SHP77 (cell line): ENCODE data around the gene MVB12B.
"Not testable (repeated sequence)": the region's sequence is repeated elsewhere in the genome, so short reads cannot be mapped to it uniquely, and the experiment has no call there.

ENCODE experiments used
- DNase-seq, 2 experiments: peaks; one replicate each; lab custom pipeline; 2025; lab: John Stamatoyannopoulos, UW

MVB12B gene

DNA sequence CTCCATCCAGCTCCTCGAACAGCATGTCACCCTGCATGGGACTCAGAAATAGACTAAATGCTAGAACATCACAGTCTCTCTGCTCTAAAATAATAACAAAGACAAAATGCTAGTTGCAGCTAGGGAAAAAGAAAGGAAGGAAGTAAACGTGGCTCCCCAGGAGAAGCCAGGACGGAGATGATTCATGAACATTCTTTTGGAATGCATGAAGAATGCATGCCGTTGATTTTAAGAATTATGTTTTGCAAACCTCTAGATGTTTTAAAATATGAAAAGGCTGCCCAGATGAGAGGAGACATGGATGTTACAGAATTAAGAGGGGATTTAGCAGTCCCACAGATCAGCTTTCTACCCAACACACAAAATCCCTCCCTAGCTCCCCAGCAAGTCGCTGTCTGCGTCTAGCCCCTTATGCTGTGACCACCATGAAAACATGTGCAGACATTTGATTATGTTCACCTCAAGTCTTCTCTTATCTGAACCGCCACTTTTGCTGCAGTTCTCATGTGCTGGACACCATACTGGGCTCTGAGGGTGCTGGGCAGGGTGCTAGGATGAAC lies 147.7 kb downstream of the MVB12B start:
- no peak for DNase-seq

DNA sequence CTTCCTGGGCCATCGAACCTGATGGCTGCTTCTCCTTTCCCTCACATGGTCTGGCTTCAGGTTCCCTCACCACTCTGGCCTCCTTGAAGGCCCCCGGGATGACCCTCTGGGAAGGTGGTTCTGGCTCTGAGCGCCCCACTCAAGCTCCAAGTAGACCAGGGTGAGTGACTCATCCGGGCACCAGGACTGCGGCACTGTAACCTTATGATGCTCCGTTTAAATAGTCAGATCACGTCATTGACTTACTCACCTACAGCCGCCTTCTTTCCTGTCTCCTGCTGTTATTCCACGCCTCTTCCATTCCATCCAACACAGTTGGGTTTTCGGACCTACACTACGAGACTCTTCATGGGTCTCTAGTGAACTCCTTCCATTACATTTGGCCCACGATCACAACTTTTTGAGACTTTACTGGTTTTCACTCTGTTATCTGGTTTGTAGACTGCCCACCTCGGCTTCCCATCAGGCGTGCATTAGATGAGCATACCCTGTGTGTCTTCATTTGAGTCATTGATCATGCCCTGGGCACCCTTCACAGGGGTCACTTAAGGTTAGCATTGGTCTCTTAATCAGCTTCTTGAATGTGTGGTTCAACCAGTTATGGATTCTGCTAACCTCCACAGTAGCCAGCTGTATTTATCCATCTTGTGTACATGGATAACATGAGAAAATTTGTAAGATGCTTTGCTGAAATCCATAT lies 148.3 kb downstream of the MVB12B start:
- no peak for DNase-seq

DNA sequence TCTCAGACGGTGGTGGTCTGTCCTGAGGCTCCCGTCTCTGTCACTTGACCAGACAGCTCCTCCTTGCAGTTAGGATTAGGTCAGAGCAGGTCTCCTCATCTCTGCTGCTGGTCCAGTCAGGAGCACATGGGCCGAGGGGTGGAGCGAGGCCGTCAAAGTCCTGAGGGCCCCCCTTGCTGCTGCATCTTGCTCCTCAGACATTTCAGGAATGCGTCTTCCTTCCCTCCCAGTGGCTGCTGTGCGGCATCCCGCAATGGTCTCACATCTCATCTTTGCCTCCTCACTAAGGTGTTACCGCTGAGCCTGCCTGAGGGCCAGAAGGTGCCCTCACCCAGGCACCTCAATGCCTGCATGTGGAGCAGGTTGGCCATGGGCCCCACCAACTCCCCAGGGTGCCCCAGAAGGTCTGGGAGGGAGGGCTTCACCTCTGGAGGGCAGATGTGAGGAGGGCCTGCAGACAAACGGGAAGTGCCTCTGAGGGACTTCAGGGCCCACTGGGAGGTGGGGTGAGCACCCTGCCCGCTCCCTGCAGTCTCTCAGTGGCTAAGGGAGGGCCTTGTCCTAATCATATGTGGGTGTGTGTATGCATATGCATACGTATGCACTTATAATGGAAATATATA lies 149.4 kb downstream of the MVB12B start:
- no peak for DNase-seq

DNA sequence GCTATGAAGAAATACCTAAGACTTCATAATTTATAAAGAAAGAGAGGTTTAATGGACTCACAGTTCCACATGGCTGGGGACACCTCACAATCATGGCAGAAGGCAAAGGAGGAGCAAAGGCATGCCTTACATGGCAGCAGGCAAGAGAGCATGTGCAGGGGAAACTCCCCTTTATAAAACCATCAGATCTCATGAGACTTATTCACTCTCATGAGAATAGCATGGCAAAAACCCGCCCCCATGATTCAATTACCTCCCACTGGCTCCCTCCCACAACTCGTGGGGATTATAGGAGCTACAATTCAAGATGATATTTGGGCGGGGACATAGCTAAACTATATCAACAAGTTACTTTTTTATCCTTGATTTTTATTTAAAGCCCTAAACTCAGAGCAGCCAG lies 150.8 kb downstream of the MVB12B start:
- DNase-seq: not testable (repeated sequence)

DNA sequence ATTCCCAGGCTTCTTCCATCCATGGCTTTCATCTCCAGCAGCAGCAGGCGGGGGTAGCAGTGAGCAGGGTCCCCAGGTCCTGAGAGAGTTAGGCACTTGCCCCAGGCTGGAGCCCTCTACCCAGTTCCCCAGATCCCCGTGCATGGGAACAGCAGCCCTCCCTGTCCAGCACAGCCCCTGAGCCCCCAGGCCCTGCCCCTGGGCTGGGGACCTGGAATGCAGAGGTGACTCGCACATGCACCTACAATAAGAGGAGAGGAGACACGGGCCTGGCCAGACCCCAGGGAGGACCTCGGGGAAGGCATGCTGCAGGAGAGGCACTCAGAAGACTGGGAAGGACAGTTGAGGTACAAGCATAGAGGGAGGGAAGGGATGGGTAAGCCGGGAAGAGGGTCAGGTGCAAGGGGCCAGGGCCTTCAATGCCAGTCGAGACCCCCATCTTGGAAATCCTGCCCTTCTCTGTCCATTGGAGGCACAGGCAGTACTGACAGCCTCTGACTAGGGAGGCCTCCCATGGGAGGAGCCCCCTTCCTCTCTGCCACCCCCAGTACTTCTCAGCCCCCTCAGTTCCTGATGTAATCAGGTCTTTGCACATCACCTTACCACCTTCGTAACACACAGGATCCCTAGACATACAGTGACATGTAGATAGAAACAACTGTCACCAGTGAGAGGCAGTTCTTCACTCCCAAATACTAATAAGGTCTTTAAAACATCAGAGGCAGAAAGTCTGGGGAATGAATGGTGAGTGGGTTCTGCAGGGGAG lies 151.8 kb downstream of the MVB12B start:
- no peak for DNase-seq

DNA sequence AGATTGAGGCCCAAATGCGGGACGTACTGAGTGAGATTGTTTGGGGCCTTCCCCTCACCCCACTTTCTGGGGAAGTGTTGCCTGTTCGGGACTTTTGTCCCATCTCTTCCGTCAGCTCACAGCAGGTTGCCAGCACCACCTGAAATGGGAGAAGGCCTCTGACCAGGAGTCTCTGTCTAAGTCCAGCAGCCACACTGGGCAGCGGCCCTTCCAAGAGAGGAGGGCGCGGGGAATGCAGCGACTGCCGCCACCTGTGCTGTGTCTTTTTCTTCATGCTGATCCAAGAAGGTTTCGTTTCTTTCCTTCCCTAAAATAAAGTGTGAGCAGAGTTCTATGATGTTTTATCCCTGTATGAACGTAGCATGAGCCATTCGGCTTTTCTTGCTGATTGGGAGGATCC lies 152.9 kb downstream of the MVB12B start:
- DNase-seq: no peak

DNA sequence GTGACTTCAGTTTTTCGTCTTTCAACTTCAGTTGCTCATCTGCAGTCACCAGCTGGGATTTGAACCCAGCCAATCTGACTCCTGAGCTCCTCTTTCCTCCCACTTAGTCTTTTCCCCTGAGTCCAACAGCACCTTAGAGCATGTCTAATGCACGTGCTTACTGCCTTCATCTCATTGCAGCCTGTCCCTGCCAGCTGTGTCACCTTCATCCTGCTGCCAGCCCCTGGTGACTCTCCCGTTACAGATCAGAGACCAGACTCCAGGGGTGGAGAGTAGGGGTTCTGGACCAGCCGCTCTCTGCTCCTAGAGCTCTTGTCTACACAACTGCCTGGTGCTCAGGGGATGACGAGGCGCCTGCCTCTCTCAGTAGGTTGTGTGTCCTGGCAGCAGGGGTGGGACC lies 154.2 kb downstream of the MVB12B start:
- peak in 1 of 2 experiments; percentile 38 for DNase-seq

DNA sequence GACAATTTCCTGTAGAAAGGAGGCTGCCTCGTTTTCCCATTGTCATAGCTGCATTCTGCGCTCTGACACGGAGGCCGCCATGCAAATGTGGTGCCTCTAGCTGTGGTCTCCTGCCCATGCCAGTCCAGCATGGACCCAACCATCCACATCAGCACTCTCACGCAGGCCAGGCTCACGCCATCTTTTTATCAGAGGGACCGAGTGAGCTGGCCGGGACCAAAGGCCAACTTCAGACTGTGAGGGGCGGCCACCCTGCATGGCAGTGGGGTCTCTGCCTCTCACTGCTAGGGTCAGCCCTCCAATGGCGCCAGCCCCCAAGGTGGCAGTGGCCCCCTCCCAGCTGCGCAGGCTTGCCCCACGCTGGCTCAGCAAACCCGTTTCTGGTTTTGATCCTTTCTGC lies 155.2 kb downstream of the MVB12B start:
- DNase-seq: no peak

DNA sequence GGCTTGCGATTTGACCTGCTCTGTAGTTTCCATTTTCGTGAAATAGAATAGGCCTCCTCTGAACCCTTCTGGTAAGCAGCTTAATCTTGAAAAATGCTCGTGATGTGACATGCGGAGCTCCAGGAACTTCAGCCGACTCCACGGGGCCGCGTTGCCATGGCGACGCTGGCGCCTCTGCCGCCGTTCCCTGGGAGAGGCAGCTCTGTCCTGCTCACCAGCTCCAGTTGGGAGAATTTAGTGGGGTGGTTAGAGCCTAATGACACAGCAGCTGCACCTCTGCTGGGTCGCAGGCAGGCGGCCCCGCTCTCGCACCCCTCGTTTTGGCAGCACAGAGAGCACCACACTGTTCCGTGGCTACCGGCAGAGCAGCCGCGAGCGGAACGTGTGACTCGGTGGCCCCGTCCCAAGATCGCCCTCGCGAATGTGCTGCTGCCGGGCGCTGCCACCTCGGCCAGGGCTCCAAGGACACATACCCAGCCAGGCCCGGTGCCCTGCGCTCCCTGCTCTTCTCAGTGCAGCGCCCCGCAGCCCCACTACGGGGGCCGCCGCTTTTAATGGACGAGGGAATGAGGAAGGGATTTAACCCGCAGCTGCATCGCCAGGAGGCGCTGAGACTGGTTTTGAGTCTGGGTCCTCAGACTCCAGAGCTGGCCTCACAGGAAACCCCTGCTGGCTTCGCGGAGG lies 155.9 kb downstream of the MVB12B start:
- no peak for DNase-seq

DNA sequence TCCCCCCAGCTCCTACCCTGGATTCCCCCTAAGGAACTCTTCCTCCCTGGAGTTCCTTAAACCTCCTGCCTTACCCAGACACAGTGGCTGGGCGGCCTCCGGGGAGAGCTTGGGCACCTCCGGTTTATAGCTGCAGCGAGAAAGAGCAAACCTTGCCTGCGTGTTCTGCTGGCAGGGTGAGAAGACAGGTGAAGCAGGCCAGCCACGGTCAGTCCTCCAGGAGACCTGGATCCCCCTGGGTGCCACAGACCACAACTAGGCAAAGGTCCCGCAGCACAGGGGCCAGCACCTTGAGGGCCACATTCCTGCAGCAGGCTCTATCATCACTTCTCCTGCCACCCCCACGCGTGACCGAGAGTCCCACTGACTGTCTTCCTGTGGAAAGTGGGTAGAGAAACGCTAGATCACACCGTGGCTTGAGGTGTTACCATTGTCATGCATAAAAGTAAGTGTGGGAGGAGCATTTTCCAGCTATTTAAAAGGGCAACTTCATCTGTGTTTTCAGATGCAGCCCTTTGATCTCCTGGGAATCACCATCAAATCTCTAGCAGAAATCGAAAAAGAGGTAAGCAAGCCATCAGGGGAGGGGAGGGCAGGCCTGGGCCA lies 156.9 kb downstream of the MVB12B start:
- DNase-seq: no peak

DNA sequence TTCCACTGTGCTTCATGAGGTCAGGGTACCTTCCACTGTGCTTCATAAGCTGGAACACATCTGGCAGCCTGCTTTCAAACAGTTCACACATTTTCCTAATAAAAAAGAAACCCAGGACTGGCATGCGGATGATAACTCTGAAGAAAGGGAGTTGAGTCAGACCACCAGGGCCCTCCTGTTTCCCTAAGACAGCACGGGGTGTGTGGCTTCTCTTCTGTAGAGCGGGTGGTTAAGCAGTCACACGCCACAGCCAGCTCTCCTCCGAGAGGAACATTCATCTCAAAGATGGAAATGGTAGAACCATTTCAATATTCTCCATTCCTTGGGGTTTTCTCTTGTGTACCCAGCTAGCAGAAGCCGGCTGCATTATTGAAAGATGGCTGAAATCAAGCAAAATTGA lies 159.0 kb downstream of the MVB12B start:
- no peak for DNase-seq

DNA sequence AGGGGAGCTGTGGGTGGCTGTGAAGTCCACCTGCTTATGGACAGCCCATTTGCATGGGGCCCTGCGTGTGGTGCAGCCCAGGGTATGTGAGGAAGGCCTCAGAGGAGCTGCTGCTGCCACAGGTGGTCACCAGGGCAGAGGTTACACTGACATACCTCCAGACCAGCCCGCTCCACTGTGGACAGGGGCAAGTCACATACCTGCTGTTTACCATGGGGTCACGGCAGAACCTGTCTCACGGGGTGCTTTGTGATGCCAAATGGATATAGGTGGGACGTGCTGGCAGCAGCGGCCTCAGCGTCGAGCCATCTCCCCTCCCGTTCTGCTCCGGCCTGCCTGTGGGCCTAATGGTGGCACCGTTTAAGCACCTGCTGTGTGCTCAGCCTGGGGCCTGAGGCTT lies 159.6 kb downstream of the MVB12B start:
- DNase-seq: no peak

DNA sequence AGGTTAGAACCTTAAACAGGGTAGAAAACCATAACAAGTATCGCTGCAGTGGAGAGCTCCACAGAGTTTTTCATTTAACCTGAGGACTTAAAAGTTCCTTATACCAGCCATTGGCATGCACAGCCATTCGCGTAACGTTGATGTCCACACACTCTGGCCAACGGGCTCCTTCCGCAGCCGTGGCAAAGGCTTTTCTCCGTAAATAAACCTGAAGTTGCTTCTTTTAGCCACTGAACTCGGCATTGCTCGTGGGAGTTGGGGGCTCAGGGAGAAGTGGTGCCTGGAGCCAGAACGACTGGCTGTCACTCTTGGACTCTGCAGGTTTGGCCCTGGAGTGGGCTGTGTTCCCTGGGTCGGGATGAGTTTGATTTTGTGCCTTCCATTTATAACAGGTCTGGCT lies 161.2 kb downstream of the MVB12B start:
- DNase-seq: no peak

DNA sequence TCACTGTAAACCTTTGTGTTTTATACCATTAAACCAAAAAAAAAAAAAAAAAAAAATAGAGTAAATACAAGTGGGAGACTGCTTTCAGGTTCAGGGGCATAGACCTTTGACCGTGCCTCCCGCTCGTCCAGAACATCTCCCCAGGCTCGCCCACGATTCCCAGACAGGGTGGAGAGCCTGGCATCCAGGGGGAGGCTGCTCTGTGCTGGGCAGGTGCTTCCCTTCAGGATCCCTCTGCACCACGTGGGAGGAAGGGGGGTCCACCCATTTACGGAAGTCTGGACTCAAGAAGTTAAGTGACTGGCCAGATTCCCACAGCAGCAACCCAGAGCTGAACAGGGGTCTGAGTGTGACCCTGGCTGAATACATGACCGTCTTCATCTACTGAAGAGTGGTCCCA lies 161.7 kb downstream of the MVB12B start:
- no peak for DNase-seq

DNA sequence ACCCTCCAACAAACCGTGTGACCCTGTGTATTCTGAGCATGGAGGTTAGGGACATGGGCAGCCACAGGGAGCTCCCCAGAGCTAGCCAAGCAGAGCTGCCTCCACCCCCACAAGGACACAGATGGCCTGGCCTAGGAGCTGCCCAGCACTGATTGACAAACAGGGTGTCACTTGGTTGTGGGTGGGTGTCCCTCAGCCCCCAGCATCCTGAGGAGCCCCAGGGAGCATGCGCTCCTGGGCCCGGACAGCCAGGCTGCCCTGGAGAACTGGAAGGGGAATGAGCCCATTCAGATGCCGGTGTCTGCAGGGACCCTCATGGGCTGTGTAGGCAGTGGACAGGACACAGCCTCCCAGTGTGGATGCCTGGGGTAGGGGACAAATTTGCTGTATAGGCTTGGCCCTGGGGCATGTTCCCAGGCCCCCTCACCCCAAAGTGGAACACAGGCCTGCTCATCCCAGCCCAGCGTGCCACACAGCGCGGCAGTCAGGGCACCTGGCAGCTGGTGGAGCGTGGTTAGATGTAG lies 162.3 kb downstream of the MVB12B start:
- DNase-seq: no peak

DNA sequence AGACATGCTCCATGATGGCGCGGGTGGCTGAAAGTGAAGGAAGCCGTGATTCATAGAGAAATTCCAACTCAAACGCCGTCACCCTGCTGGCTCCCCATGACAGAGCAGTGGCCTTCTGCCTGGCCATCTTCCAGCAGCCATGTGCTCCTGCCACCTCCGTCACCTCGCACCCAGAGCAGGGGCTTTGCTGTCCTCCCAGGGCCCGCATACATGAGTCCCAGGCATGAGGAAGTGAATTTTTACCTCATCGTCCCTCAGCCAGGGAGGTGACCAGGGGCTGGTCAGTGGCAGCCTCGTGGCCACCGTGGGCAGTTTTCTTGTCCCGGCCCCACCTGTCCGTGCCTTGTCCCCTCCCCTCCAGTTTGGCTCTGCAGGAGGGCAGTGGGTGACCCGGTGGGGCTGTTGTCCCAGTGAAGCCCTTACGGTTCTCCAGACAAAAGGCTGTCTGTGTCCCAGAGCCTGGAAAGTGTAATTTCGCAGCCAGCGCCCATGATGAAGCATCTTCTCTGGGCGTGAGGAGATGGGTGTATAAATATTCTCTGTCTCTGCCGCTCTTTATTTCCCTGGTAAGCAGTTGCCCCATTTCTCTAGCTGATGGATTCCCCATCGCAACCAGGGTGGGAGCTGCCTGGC lies 163.1 kb downstream of the MVB12B start:
- no peak for DNase-seq

DNA sequence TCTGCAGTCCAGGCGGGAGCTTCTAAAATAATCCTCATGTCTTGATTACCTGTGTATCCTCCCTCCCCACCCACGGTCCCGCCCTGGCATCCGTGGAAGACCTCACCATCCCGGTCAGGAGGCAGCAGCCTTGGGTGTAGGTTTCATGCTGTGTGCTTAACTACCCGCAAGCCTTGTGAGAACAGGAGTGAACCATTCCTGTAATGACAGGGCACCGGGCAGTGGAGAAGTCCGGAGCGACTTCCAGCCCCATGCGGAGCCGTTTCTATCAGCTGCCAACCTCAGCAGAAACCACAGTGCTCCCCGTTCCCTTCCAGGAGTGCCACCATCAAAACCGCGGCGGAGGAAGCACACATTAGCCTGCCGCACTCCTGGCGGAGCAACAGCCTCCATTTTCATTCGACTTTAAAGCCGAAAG lies 163.6 kb downstream of the MVB12B start:
- no peak for DNase-seq

DNA sequence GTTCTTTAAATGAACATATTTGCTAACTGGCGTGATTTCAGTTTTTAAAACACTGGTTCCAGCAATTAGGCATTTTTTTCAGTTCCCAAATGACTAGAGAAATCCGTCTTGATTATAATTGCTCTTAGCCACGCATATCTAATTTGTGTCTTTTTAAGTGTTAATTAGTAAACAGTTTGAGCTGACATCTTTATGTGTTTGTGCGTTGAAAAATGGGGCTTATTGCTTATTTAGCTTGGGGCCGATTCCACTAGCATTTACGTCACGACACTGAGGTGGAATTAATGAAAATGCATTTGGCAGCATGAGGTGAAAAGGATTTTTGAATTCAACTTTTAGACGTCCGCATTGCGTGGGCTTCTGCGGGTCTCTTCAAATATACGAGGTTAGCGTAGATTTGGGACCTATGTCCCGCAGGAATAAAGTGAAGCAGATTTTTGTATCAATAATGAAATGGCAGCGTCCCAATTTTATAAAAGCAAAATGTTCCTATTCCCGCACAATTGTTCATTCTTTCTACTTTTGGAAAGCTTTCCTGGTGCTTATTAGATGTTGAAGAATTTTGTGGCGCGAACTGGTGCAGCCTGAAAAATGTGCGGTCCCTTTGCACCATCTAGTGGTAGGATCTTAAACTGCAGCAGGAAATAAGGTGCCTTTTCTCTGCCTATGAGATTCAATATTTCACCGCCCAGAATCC lies 164.4 kb downstream of the MVB12B start:
- peak; percentile 45 to 52 for DNase-seq

DNA sequence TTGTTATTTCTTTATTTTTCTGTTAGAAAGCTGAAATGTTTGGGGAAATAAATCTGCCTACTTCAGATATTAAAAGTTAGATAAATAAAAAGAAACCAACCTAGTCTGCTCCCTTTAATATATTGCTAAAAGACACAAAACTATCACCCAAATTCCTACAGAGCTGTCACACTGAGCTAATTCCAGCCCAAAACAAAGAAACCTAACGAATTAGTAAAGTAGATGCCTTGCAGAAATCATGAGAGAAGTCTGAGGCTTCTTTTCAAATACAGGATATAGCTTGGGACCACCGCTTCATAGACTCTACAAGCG lies 164.9 kb downstream of the MVB12B start:
- no peak for DNase-seq

DNA sequence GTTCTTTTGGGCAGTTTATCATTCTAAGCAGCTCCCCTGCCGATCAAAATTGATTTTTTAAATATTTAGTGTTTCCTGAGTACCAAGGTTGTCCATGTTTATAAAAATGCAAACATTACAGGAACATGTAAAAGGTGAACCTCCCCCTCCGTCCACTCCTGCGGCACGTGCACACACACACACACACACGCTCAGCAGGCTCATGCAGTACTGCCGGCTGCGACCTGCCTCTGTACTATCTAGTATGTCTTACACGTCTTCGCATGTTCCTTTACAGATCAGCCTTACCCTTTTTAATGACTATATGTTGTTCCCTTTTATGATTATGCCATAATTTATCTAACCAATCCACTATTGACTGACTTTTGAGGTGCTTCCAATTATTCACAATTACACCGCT lies 165.3 kb downstream of the MVB12B start:
- DNase-seq: no peak

DNA sequence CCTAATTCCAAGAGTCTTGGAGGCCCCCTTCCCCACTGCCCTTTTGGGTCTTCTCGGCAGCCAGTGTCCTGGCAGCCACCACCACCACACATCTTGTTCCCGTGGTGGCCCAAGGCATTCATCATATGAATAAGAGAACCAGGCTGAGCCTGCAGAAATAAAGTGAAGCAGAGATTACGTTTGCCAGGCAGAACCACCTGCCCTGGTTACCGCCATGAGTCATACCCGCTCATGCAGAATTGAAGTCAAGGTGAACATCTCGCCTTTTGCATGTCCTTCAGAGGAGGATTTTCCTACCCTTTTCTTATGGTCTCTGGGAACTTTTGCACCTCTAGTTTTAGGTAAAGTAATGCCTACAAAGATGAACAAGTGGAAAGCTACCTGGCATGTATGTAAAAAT lies 167.6 kb downstream of the MVB12B start:
- DNase-seq: no peak
